ENCODE measurements around the gene KCNK3.

DNA sequence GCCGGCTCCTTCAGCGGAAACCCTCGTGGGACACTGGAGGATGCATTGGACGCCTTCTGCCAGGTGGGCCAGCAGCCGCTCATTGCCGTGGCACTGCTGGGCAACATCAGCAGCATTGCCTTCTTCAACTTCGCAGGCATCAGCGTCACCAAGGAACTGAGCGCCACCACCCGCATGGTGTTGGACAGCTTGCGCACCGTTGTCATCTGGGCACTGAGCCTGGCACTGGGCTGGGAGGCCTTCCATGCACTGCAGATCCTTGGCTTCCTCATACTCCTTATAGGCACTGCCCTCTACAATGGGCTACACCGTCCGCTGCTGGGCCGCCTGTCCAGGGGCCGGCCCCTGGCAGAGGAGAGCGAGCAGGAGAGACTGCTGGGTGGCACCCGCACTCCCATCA, 85.6 kb downstream of the KCNK3 start:
- TF ChIP-seq, protein P1, sequence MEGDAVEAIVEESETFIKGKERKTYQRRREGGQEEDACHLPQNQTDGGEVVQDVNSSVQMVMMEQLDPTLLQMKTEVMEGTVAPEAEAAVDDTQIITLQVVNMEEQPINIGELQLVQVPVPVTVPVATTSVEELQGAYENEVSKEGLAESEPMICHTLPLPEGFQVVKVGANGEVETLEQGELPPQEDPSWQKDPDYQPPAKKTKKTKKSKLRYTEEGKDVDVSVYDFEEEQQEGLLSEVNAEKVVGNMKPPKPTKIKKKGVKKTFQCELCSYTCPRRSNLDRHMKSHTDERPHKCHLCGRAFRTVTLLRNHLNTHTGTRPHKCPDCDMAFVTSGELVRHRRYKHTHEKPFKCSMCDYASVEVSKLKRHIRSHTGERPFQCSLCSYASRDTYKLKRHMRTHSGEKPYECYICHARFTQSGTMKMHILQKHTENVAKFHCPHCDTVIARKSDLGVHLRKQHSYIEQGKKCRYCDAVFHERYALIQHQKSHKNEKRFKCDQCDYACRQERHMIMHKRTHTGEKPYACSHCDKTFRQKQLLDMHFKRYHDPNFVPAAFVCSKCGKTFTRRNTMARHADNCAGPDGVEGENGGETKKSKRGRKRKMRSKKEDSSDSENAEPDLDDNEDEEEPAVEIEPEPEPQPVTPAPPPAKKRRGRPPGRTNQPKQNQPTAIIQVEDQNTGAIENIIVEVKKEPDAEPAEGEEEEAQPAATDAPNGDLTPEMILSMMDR (IDR thresholded peaks at IDR 0.05; ENCODE audit: insufficient read depth, low read length), result no peak
- no peak for TF ChIP-seq SPI1 (IDR thresholded peaks at IDR 0.05; ENCODE audit: borderline replicate concordance, low read depth)
- TF ChIP-seq GABPA (IDR thresholded peaks at IDR 0.05; ENCODE audit: low read depth), result no peak

Measured in HL-60 (cell line).